Left lung (tissue), 10 donors: Measurements from ENCODE around the gene TCTN3. TPM values are rescaled to one million over a fixed set of nuclear protein-coding genes. Genes with fewer than 3 reads are reported as not detected.
A peak's percentile ranks its signal among the peaks of the same experiment; 100 is the strongest.

Experiments used
- ATAC-seq: fragments of 200-7000 bp; cut with Tn5 transposase; one replicate; pipeline ENCODE4 v1.9.1; 2020; ENCODE audit warnings: moderate library complexity
- DNase-seq, 4 donors: peaks; one replicate each; pipeline ENCODE4 v3.0.0-alpha.2; 2013 to 2020
- H3K27ac ChIP-seq, 2 donors: fragments of 200-600 bp; sonication (generic) in 1 of 2; one replicate each; pipeline versions ENCODE4 v1.5.0 to v1.8.0; 2020 to 2021
- H3K27me3 ChIP-seq, 2 donors: fragments of 200-600 bp; sonication (generic) in 1 of 2; one replicate each; pipeline versions ENCODE4 v1.5.0 to v1.8.0; 2020 to 2021
- H3K36me3 ChIP-seq, 2 donors: fragments of 200-600 bp; sonication (generic) in 1 of 2; one replicate each; pipeline versions ENCODE4 v1.5.0 to v1.8.0; 2020 to 2021
- H3K4me1 ChIP-seq, 2 donors: fragments of 200-600 bp; one replicate each; pipeline ENCODE4 v1.8.0; 2021
- H3K4me3 ChIP-seq, 2 donors: fragments of 200-600 bp; sonication (generic) in 1 of 2; one replicate each; pipeline versions ENCODE4 v1.5.0 to v1.8.0; 2020 to 2021; ENCODE audit warnings: mild to moderate bottlenecking in 1 of 2
- H3K9me3 ChIP-seq, 2 donors: fragments of 200-600 bp; sonication (generic) in 1 of 2; one replicate each; pipeline versions ENCODE4 v1.5.0 to v1.8.0; 2020 to 2021
- CTCF ChIP-seq, 2 donors: fragments of 200-600 bp; sonication (generic) in 1 of 2; IDR thresholded peaks; one replicate each; pipeline versions ENCODE4 v1.5.0 to v1.8.0; 2021; ENCODE audit warnings: antibody characterized with exemption in 2 of 2
- intact Hi-C, 2 donors: fragments of 100-400 bp; cut with DNase I; formaldehyde crosslinking; loops; one replicate each; pipeline versions ENCODE4 v1.11.2 to v1.14.2; 2022
- polyA plus RNA-seq, 6 donors: library from polyadenylated mRNA; unstranded; fragments of 120-200 nt; gene quantifications; one replicate each; pipeline ENCODE4 v1.2.1, GENCODE V29; 2013; ENCODE audit not compliant: insufficient read length in 6 of 6
- total RNA-seq, 2 donors: library from RNA; stranded (reverse); fragmentation: NEBNext Ultra II Directional; extraction: Animal tissue kit (Norgen Biotek cat#: 25700); gene quantifications; one replicate each; pipeline ENCODE4 v1.2.1, GENCODE V29; 2021
- donor health status: DM: no; HTN: yes; CAD: no.
- donor health status: DM: no; HTN: no; CAD: no.

Gene TCTN3
- total and polyA plus RNA-seq, 8 donors, result 36.2 to 65.1 (median 59.4) TPM

GRCh38 chr10:95640891-95641315 is 52.8 kb downstream of the TCTN3 start:
- H3K27ac ChIP-seq, result no peak overlapping the region
- no peak for ATAC-seq
- peaks cover 0 to 72% of the 10 kb centered on the region in 2 donors for H3K36me3 ChIP-seq
- DNase-seq, result no peak
- H3K9me3 ChIP-seq, result no peaks in the 10 kb centered on the region
- no peak overlapping the region for H3K4me3 ChIP-seq
- intact Hi-C loops, result no loop called here
- TF ChIP-seq CTCF (IDR thresholded peaks at IDR 0.05), result no peak
- no peaks in the 10 kb centered on the region for H3K27me3 ChIP-seq
- H3K4me1 ChIP-seq, result no peaks in the 10 kb centered on the region

- Histone ChIP-seq H3K27me3 (no peaks in the 10 kb centered on the region), H3K4me3 (no peak overlapping the region), H3K27ac (no peak overlapping the region), H3K36me3 (peaks cover 0 to 91% of the 10 kb centered on the region in 2 donors), H3K9me3 (no peaks in the 10 kb centered on the region), H3K4me1 (no peaks in the 10 kb centered on the region)
- TF ChIP-seq CTCF (IDR thresholded peaks at IDR 0.05), result no peak
- intact Hi-C loops, result no loop called here
- DNase-seq (no peak), ATAC-seq (no peak)
Measured at GRCh38 chr10:95637911-95638310, 55.8 kb downstream of the TCTN3 start.

GRCh38 chr10:95637140-95637539 is 56.6 kb downstream of the TCTN3 start:
- Histone ChIP-seq H3K9me3 (no peaks in the 10 kb centered on the region), H3K4me3 (no peak overlapping the region), H3K27me3 (no peaks in the 10 kb centered on the region), H3K4me1 (no peaks in the 10 kb centered on the region), H3K36me3 (peaks cover 0 to 91% of the 10 kb centered on the region in 2 donors), H3K27ac (no peak overlapping the region)
- intact Hi-C loops, result no loop called here
- no peak for TF ChIP-seq CTCF (IDR thresholded peaks at IDR 0.05)
- no peak for DNase-seq
- no peak for ATAC-seq

GRCh38 chr10:95635319-95635733 is 58.4 kb downstream of the TCTN3 start:
- H3K27ac ChIP-seq, result no peak overlapping the region
- H3K9me3 ChIP-seq, result no peaks in the 10 kb centered on the region
- H3K4me3 ChIP-seq, result no peak overlapping the region
- ATAC-seq (no peak), DNase-seq (no peak)
- H3K4me1 ChIP-seq, result no peaks in the 10 kb centered on the region
- peaks cover 0 to 91% of the 10 kb centered on the region in 2 donors for H3K36me3 ChIP-seq
- TF ChIP-seq CTCF (IDR thresholded peaks at IDR 0.05), result no peak
- intact Hi-C loops, result no loop called here
- no peaks in the 10 kb centered on the region for H3K27me3 ChIP-seq

- peak; percentile 23 for ATAC-seq
- intact Hi-C loops, result no loop called here
- H3K4me3 ChIP-seq, result no peak overlapping the region
- DNase-seq, result no peak
- peaks cover 0 to 88% of the 10 kb centered on the region in 2 donors for H3K36me3 ChIP-seq
- no peak for TF ChIP-seq CTCF (IDR thresholded peaks at IDR 0.05)
- no peaks in the 10 kb centered on the region for H3K27me3 ChIP-seq
- no peaks in the 10 kb centered on the region for H3K4me1 ChIP-seq
- H3K9me3 ChIP-seq, result no peaks in the 10 kb centered on the region
- H3K27ac ChIP-seq, result no peak overlapping the region
Measured at GRCh38 chr10:95628786-95629185, 64.9 kb downstream of the TCTN3 start.
